BLaER1 treated with 17β-estradiol and CSF1 and Interleukin-3, amounts not matched to agents 10 nM and 100 nM (cell line): ENCODE data around the gene ITGAE.

ENCODE experiments used
- H3K27ac ChIP-seq, 11 experiments: shearing (Covaris generic); formaldehyde crosslinking; 2 replicates each; pipeline ENCODE4 v1.8.1; 2022
- H3K27me3 ChIP-seq, 11 experiments: shearing (Covaris generic); formaldehyde crosslinking; 2 replicates each; pipeline ENCODE4 v1.8.1; 2022
- H3K36me3 ChIP-seq, 11 experiments: shearing (Covaris generic); formaldehyde crosslinking; 2 replicates each; pipeline ENCODE4 v1.8.1; 2022
- H3K4me1 ChIP-seq, 10 experiments: shearing (Covaris generic); formaldehyde crosslinking; 2 replicates each; pipeline ENCODE4 v1.8.1; 2022
- H3K4me2 ChIP-seq, 11 experiments: shearing (Covaris generic); formaldehyde crosslinking; 2 replicates each; pipeline ENCODE4 v1.8.1; 2022
- H3K4me3 ChIP-seq, 10 experiments: shearing (Covaris generic); formaldehyde crosslinking; 2 replicates each; pipeline ENCODE4 v1.8.1; 2022
- H3K9ac ChIP-seq, 11 experiments: shearing (Covaris generic); formaldehyde crosslinking; 2 replicates each; pipeline ENCODE4 v1.8.1; 2022
- H3K9me3 ChIP-seq, 11 experiments: shearing (Covaris generic); formaldehyde crosslinking; replicated peaks in 1 of 11; 2 replicates each; pipeline ENCODE4 v1.8.1; 2022
- H4K20me1 ChIP-seq, 11 experiments: shearing (Covaris generic); formaldehyde crosslinking; 2 replicates each; pipeline ENCODE4 v1.8.1; 2022
- Cebpa-rat ChIP-seq, 11 experiments: shearing (Covaris generic); IDR thresholded peaks; 2 replicates each; pipeline ENCODE4 v1.8.1; 2022

Gene ITGAE

DNA sequence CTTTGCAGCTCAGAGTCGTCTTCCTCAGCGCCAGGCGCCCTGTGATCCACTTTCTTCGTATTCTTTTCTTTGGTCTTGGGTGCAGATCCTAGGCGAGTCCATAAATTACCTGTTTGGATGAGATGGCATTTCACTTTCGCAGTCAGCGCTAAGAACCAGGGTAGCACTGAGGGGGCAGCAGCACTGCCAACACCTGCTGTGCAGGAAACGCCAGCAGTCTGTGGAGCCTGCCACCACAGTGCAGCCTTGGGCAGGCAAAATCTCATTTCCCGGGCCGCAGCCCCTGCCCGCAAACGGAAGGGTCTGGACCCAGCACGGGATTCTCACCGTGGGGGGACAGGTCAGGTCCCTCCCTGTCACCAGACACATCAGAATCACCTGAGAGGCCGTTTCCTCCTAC lies 12.2 kb upstream of the ITGAE start:
- H3K9ac ChIP-seq, result no peak overlapping the region

DNA sequence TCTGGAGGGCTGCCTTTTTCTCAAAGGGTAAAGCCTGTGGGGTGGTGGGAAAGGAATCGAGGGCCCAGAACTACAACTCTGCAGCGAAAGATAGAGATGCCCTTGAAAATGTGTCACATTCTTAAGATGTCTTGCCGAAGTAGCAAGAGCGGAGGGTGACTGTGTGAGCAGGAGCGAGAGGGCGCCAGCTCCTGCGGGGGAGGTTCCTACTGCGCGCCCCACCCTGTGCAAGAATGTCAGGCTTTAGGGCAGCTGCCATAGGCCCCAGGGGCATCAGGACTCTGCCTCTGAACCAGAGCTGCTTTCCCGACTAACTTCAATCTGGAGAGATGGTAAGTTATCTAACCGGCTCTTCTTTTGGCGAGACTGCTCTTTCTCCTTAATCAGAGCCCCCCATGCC lies 11.8 kb upstream of the ITGAE start:
- H3K4me3 ChIP-seq, result no peak overlapping the region
- H3K27me3 ChIP-seq, result no peaks in the 10 kb centered on the region
- H3K27ac ChIP-seq, result no peak overlapping the region
- H3K36me3 ChIP-seq, result peaks cover 89 to 100% (median 95%) of the 10 kb centered on the region in 11 experiments
- no peak overlapping the region for H3K4me2 ChIP-seq
- 0 out of 22 replicates have a peak overlapping the region, but pooled peaks of 1 of the 11 experiments have one; percentile 7 for H3K9ac ChIP-seq
- peaks cover 0 to 23% (median 0%) of the 10 kb centered on the region in 11 experiments; a peak in 6 of 22 replicates for H4K20me1 ChIP-seq
- TF ChIP-seq Cebpa-rat (IDR thresholded peaks at IDR 0.05), result no peak
- H3K9me3 ChIP-seq, result no peaks in the 10 kb centered on the region
- H3K4me1 ChIP-seq, result peaks cover 10 to 43% (median 36%) of the 10 kb centered on the region in 10 experiments

More for the DNA sequence above, 12.2 kb upstream of the ITGAE start:
- TF ChIP-seq Cebpa-rat (IDR thresholded peaks at IDR 0.05), result no peak
- Histone ChIP-seq H3K4me2 (no peak overlapping the region), H3K4me1 (peaks cover 11 to 47% (median 40%) of the 10 kb centered on the region in 10 experiments), H3K4me3 (no peak overlapping the region), H3K9me3 (no peaks in the 10 kb centered on the region), H3K27me3 (no peaks in the 10 kb centered on the region), H3K36me3 (peaks cover 89 to 100% (median 95%) of the 10 kb centered on the region in 11 experiments), H4K20me1 (peaks cover 0 to 23% (median 0%) of the 10 kb centered on the region in 11 experiments; a peak in 6 of 22 replicates), H3K27ac (no peak overlapping the region)

DNA sequence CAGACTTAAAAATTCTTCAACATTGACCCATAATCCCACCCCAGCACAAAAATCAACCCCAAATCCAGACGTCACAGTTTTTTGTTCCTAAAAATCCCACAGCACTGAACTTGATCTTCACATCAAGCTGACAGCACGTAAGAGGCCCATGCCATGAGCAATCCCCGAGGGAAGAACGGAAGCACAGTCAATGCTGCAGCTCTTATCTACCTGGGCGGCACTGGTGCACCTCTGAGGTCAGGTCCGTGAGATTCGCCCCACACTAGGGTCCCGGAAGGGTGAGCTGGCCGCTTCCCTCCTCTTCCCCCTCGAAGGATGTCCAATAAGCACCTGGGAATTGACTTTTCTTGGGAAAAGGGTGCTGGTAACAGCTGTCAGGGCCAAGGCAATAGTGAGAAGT lies 11.3 kb upstream of the ITGAE start:
- peaks cover 0 to 23% (median 0%) of the 10 kb centered on the region in 11 experiments; a peak in 6 of 22 replicates for H4K20me1 ChIP-seq
- H3K27me3 ChIP-seq, result no peaks in the 10 kb centered on the region
- H3K9ac ChIP-seq, result 0 out of 22 replicates have a peak overlapping the region, but pooled peaks of 1 of the 11 experiments have one; percentile 7
- no peak overlapping the region for H3K27ac ChIP-seq
- H3K4me3 ChIP-seq, result no peak overlapping the region
- peaks cover 91 to 100% (median 95%) of the 10 kb centered on the region in 11 experiments for H3K36me3 ChIP-seq
- peaks cover 8 to 38% (median 32%) of the 10 kb centered on the region in 10 experiments for H3K4me1 ChIP-seq
- TF ChIP-seq Cebpa-rat (IDR thresholded peaks at IDR 0.05), result no peak
- no peaks in the 10 kb centered on the region for H3K9me3 ChIP-seq
- H3K4me2 ChIP-seq, result no peak overlapping the region

DNA sequence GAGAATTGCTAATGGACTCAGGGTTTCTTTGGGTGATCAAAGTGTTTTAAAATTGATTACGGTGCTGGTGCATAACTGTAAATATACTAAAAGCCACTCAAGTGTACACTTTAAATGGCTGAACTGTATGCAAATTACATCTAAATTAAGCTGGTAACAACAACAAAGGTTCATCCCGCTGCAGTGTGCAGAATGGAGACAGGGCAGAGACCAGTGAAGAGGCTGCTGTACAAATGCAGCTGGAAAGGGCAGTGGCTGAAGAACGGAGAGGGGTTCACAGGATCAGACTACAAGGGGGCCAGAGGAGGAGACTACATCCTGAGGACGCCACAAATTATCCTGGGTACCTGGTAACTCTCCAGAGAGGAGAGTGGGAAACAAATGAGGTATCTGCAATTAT lies 9.0 kb upstream of the ITGAE start:
- Histone ChIP-seq H3K27ac (peak overlapping the region in 3 of 11 experiments; percentile 13 to 36 (median 33); a peak in 3 of 22 replicates), H3K4me3 (no peak overlapping the region), H4K20me1 (peaks cover 0 to 23% (median 0%) of the 10 kb centered on the region in 11 experiments; a peak in 6 of 22 replicates), H3K27me3 (no peaks in the 10 kb centered on the region), H3K9ac (peak overlapping the region in 4 of 11 experiments; percentile 7 to 43 (median 14); a peak in 3 of 22 replicates), H3K36me3 (peaks cover 79 to 97% (median 93%) of the 10 kb centered on the region in 11 experiments), H3K4me1 (peaks cover 9 to 35% (median 27%) of the 10 kb centered on the region in 10 experiments), H3K9me3 (no peaks in the 10 kb centered on the region), H3K4me2 (peak overlapping the region in 7 of 11 experiments; percentile 34 to 63 (median 48); a peak in 11 of 22 replicates)
- no peak for TF ChIP-seq Cebpa-rat (IDR thresholded peaks at IDR 0.05)

DNA sequence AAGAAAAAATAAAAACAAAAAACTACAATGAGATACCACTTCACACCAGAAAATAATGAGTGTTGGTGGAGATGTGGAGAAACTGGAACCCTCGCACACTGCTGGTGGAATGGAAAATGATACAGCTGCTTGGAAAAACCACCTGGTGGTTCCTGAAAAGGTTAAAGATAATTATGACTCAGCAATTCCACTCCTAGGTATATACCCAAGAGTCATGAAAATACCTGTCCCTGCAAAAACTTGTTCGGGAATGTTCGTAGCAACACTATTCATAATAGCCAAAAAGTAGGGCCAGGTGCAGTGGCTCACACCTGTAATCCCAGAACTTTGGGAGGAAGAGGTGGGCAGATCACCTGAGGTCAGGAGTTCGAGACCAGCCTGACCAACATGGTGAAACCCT lies 8.1 kb upstream of the ITGAE start:
- no peak for TF ChIP-seq Cebpa-rat (IDR thresholded peaks at IDR 0.05)
- Histone ChIP-seq H3K36me3 (peaks cover 70 to 89% (median 84%) of the 10 kb centered on the region in 11 experiments), H3K4me3 (no peak overlapping the region), H3K27ac (no peak overlapping the region), H3K9ac (no peak overlapping the region), H3K4me1 (peaks cover 18 to 44% (median 36%) of the 10 kb centered on the region in 10 experiments), H3K27me3 (no peaks in the 10 kb centered on the region), H4K20me1 (peaks cover 0 to 23% (median 0%) of the 10 kb centered on the region in 11 experiments; a peak in 6 of 22 replicates), H3K9me3 (no peaks in the 10 kb centered on the region), H3K4me2 (no peak overlapping the region)

DNA sequence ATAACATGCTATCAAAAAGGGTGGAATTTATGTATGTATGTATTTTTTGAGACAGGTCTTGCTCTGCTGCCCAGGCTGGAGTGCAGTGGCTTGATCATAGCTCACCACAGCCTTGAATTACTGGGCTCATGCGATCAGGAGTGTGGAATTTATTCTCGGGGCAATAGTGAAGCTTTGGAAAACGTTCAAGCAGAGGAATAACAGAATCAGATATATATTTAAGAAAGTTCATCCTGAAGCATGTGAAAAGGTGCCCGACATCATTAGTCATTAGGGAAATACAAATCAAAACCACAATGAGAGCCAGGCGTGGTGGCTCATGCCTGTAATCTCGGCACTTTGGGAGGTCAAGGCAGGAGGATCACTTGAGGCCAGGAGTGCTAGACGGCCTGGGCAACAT lies 7.7 kb upstream of the ITGAE start:
- Histone ChIP-seq H3K27me3 (no peaks in the 10 kb centered on the region), H4K20me1 (peaks cover 0 to 23% (median 0%) of the 10 kb centered on the region in 11 experiments; a peak in 6 of 22 replicates), H3K9ac (no peak overlapping the region), H3K4me2 (no peak overlapping the region), H3K27ac (no peak overlapping the region), H3K4me1 (peaks cover 22 to 48% (median 40%) of the 10 kb centered on the region in 10 experiments), H3K9me3 (no peaks in the 10 kb centered on the region), H3K4me3 (no peak overlapping the region), H3K36me3 (peaks cover 66 to 84% (median 79%) of the 10 kb centered on the region in 11 experiments)
- no peak for TF ChIP-seq Cebpa-rat (IDR thresholded peaks at IDR 0.05)

DNA sequence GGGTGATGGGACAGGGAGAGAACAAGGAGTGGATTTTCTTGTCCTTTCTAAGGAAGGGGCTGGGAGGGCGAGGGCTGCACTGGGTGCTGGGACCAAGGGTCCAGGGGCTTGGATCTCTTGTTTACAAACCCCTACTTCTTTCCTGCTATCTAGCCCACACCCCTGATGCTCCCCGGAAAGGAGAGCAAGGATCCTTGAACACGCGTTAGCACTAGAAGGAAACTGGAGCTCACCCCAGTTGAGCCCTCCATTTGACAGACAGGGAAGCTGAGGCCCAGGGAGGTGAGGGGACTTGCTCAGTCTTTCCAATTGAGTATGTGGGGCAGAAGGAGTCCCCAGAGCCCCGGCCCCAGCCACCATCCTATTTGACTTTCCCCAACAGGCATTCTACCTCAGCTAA lies 4.6 kb upstream of the ITGAE start:
- H3K4me2 ChIP-seq, result peak overlapping the region; percentile 62 to 87 (median 75); a peak in 20 of 22 replicates
- peak overlapping the region in 8 of 11 experiments; percentile 35 to 79 (median 69); a peak in 16 of 22 replicates for H3K27ac ChIP-seq
- peak overlapping the region in 1 of 11 experiments; percentile 72; a peak in 2 of 22 replicates for H3K9ac ChIP-seq
- no peak overlapping the region for H3K4me3 ChIP-seq
- H3K9me3 ChIP-seq, result no peaks in the 10 kb centered on the region
- no peaks in the 10 kb centered on the region for H3K27me3 ChIP-seq
- peaks cover 53 to 67% (median 58%) of the 10 kb centered on the region in 10 experiments for H3K4me1 ChIP-seq
- H4K20me1 ChIP-seq, result peaks cover 0 to 9% (median 0%) of the 10 kb centered on the region in 11 experiments; a peak in 5 of 22 replicates
- no peak for TF ChIP-seq Cebpa-rat (IDR thresholded peaks at IDR 0.05)
- peaks cover 40 to 62% (median 50%) of the 10 kb centered on the region in 11 experiments for H3K36me3 ChIP-seq

DNA sequence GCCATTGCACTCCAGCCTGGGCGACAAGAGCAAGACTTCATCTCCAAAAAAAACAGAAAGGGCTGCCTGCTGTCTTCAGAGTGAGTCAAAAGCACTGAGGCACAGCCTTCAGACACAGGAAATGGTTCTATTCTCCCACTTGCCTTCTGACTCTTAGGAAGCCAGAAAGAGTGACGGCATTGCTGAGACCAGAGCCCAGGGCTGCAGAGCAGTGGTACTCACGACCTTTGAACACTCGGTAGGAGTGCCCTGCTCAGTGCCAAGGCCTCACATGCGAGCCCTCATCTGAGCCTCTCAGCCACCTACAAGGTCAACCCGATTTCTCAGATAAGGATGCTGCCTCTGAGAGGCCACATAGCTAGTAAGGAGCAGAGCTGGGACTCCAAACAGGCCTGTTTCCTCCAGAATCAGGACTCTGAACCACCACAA lies 3.5 kb upstream of the ITGAE start:
- Histone ChIP-seq H3K4me3 (peak overlapping the region in 5 of 10 experiments; percentile 5 to 21 (median 11); a peak in 1 of 20 replicates), H3K27me3 (no peaks in the 10 kb centered on the region), H3K9me3 (no peaks in the 10 kb centered on the region), H3K36me3 (peaks cover 30 to 56% (median 39%) of the 10 kb centered on the region in 11 experiments), H3K27ac (peak overlapping the region in 10 of 11 experiments; percentile 43 to 82 (median 70); a peak in 21 of 22 replicates), H4K20me1 (no peaks in the 10 kb centered on the region; a peak in 1 of 22 replicates), H3K9ac (peak overlapping the region; percentile 25 to 72 (median 56); a peak in 19 of 22 replicates), H3K4me2 (peak overlapping the region; percentile 62 to 87 (median 75)), H3K4me1 (peaks cover 56 to 68% (median 65%) of the 10 kb centered on the region in 10 experiments)
- TF ChIP-seq Cebpa-rat (IDR thresholded peaks at IDR 0.05), result no peak; a peak in 1 of 22 replicates

DNA sequence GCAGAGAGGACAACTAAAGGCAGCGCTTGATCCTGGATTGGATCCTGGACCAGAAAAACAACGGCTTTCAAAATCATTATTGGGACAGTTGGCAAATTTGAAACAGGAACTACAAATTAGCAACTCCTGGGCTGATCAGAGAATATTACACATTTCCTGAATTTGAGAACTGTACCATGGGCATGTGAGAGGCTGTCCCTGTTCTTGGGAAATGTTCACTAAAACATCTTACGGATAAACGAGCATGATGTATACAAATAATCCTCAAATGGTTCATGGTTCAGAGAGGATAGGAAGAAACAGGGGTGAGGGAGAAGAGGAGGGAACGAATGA lies 2.3 kb upstream of the ITGAE start:
- H3K9me3 ChIP-seq, result no peaks in the 10 kb centered on the region
- peak overlapping the region in 1 of 10 experiments; percentile 21; a peak in 1 of 20 replicates for H3K4me3 ChIP-seq
- peak overlapping the region; percentile 39 to 82 (median 70); a peak in 21 of 22 replicates for H3K27ac ChIP-seq
- H3K4me1 ChIP-seq, result peaks cover 69 to 81% (median 78%) of the 10 kb centered on the region in 10 experiments
- peak overlapping the region in 10 of 11 experiments; percentile 25 to 72 (median 58); a peak in 15 of 22 replicates for H3K9ac ChIP-seq
- TF ChIP-seq Cebpa-rat (IDR thresholded peaks at IDR 0.05), result peak in 1 of 11 experiments; percentile 33; a peak in 1 of 22 replicates
- peak overlapping the region; percentile 62 to 87 (median 75) for H3K4me2 ChIP-seq
- peaks cover 17 to 44% (median 27%) of the 10 kb centered on the region in 11 experiments for H3K36me3 ChIP-seq
- H4K20me1 ChIP-seq, result no peaks in the 10 kb centered on the region; a peak in 2 of 22 replicates
- H3K27me3 ChIP-seq, result no peaks in the 10 kb centered on the region
